Activated CD8-positive, alpha-beta T cell treated with anti-CD3 and anti-CD28 coated beads, Interleukin-2, amount 10 ng/mL, durations not matched to agents 7 days and 5 days (primary cell): ENCODE results near the gene GFOD2. TPM values are rescaled to one million over a fixed set of nuclear protein-coding genes. Genes with fewer than 3 reads are reported as not detected.

ENCODE experiments used
- ATAC-seq: fragments of 150-1000 bp; cut with Tn5 transposase; one replicate; pipeline ENCODE4 v1.10.0; 2021; ENCODE audit warnings: moderate library complexity
- CTCF ChIA-PET: fragments of 350-600 bp; sonication (Branson Sonifier 250); formaldehyde crosslinking; loops from one replicate; lab custom pipeline; 2021; ENCODE audit warnings: antibody characterized with exemption; lab: Charles Lee
- POLR2A ChIA-PET: fragments of 350-600 bp; sonication (Branson Sonifier 250); formaldehyde crosslinking; loops from one replicate; lab custom pipeline; 2021; ENCODE audit warnings: antibody characterized with exemption; lab: Charles Lee
- DNase-seq: peaks from one replicate; pipeline ENCODE4 v3.0.0-alpha.2; 2020
- H3K27ac Mint-ChIP-seq: one replicate; pipeline ENCODE4 v1.8.0; 2021; ENCODE audit warnings: mild to moderate bottlenecking, mixed read lengths
- H3K27me3 Mint-ChIP-seq: one replicate; pipeline ENCODE4 v1.8.0; 2021; ENCODE audit warnings: low read depth, mixed read lengths
- H3K36me3 Mint-ChIP-seq: one replicate; pipeline ENCODE4 v1.8.0; 2021; ENCODE audit warnings: low read depth, mixed read lengths
- H3K4me1 Mint-ChIP-seq: one replicate; pipeline ENCODE4 v1.8.0; 2021; ENCODE audit warnings: low read depth, mixed read lengths
- H3K4me3 Mint-ChIP-seq: one replicate; pipeline ENCODE4 v1.8.0; 2021; ENCODE audit warnings: mild to moderate bottlenecking, mixed read lengths
- H3K9me3 Mint-ChIP-seq: one replicate; pipeline ENCODE4 v1.8.0; 2022; ENCODE audit warnings: mixed read lengths; ENCODE audit not compliant: insufficient read depth
- total RNA-seq, 2 experiments: library from RNA; stranded (reverse); gene quantifications; one replicate each; pipeline ENCODE4 v1.2.3, GENCODE V29; 2021

Gene GFOD2
- total RNA-seq, 2 experiments from 2014 or later = 12.5 to 14.0 TPM

GRCh38 chr16:67661886-67662652, 57.0 kb downstream of the GFOD2 start:
- CTCF ChIA-PET = interaction anchor here (1.0 to 11.3 kb wide), 9 partner anchors 11 to 181 kb away, joined by 3 to 211 read pairs (median 10); partner anchors contain the start of genes ATP6V0D1 and CTCF
- POLR2A ChIA-PET = interaction anchor here (4.7 kb wide), 1 partner anchor 100 kb away, joined by 35 read pairs; the partner anchor contains the start of gene CTCF
- Mint-ChIP-seq H3K4me3 (peak overlapping the region; percentile 89), H3K36me3 (peaks cover 12% of the 10 kb centered on the region), H3K27ac (no peak overlapping the region), H3K4me1 (peaks cover 38% of the 10 kb centered on the region), H3K9me3 (no peaks in the 10 kb centered on the region), H3K27me3 (no peaks in the 10 kb centered on the region)
- ATAC-seq (no peak), DNase-seq (no peak)

GRCh38 chr16:67661101-67661761, 57.9 kb downstream of the GFOD2 start:
- DNase-seq = peak; percentile 52
- Mint-ChIP-seq H3K9me3 (no peaks in the 10 kb centered on the region), H3K4me1 (peaks cover 33% of the 10 kb centered on the region), H3K27ac (peak overlapping the region; percentile 86), H3K36me3 (peaks cover 12% of the 10 kb centered on the region), H3K27me3 (no peaks in the 10 kb centered on the region), H3K4me3 (peak overlapping the region; percentile 89)
- ChIA-PET POLR2A (interaction anchor here (2.5 to 5.2 kb wide), 3 partner anchors 13 to 119 kb away, joined by 7 to 71 read pairs (median 35); partner anchors contain the start of genes CARMIL2 and CTCF), CTCF (interaction anchor here (1.2 to 4.9 kb wide), 5 partner anchors 11 to 140 kb away, joined by 3 to 50 read pairs (median 30); partner anchors contain the start of gene CARMIL2)
- peak; percentile 2 for ATAC-seq

- DNase-seq (peak; percentile 98), ATAC-seq (peak; percentile 78)
- CTCF ChIA-PET = interaction anchor here (0.9 to 4.9 kb wide), 9 partner anchors 12 to 147 kb away, joined by 3 to 50 read pairs (median 7); partner anchors contain the start of genes CARMIL2 and CTCF
- peak within 1 kb of the TSS; percentile 89 for H3K4me3 Mint-ChIP-seq
- POLR2A ChIA-PET = interaction anchor here (0.9 to 5.2 kb wide), 11 partner anchors 13 to 419 kb away, joined by 3 to 71 read pairs (median 5); partner anchors contain the start of genes CARMIL2 and CTCF
- peaks cover 15% of the 10 kb centered on the region for H3K36me3 Mint-ChIP-seq
- no peaks in the 10 kb centered on the region for H3K27me3 Mint-ChIP-seq
- H3K27ac Mint-ChIP-seq = peak within 1 kb of the TSS; percentile 96
- H3K4me1 Mint-ChIP-seq = peaks cover 31% of the 10 kb centered on the region
- H3K9me3 Mint-ChIP-seq = no peaks in the 10 kb centered on the region
Observed at GRCh38 chr16:67660564-67661028, 58.5 kb downstream of the GFOD2 start, which contains the start of gene PARD6A. TSS of gene PARD6A (plus strand) at chr16:67660960. CDS start at chr16:67661039, 79 bp downstream.

- H3K9me3 Mint-ChIP-seq = no peaks in the 10 kb centered on the region
- peak within 1 kb of the TSS; percentile 96 for H3K27ac Mint-ChIP-seq
- peaks cover 19% of the 10 kb centered on the region for H3K36me3 Mint-ChIP-seq
- peak within 1 kb of the TSS; percentile 89 for H3K4me3 Mint-ChIP-seq
- ChIA-PET POLR2A (interaction anchor here (0.6 to 5.2 kb wide), 13 partner anchors 12 to 420 kb away, joined by 3 to 71 read pairs (median 4); partner anchors contain the start of genes CARMIL2, CTCF and SLC12A4), CTCF (interaction anchor here (0.9 to 4.9 kb wide), 9 partner anchors 8 to 146 kb away, joined by 3 to 50 read pairs (median 7); partner anchors contain the start of genes CARMIL2 and CTCF)
- peak; percentile 94 for DNase-seq
- H3K27me3 Mint-ChIP-seq = no peaks in the 10 kb centered on the region
- H3K4me1 Mint-ChIP-seq = peaks cover 30% of the 10 kb centered on the region
- peak; percentile 70 for ATAC-seq
Observed at GRCh38 chr16:67659675-67660563, 59.2 kb downstream of the GFOD2 start, which contains the start of gene ACD. TSS of gene ACD (minus strand) at chr16:67660260. CDS start at chr16:67660220, 40 bp downstream.

- no peaks in the 10 kb centered on the region for H3K9me3 Mint-ChIP-seq
- peak overlapping the region; percentile 89 for H3K4me3 Mint-ChIP-seq
- POLR2A ChIA-PET = interaction anchor here (0.6 to 5.2 kb wide), 6 partner anchors 11 to 178 kb away, joined by 3 to 71 read pairs (median 6); partner anchors contain the start of genes ATP6V0D1, CARMIL2 and CTCF
- peak overlapping the region; percentile 96 for H3K27ac Mint-ChIP-seq
- H3K4me1 Mint-ChIP-seq = peaks cover 25% of the 10 kb centered on the region
- H3K36me3 Mint-ChIP-seq = peaks cover 24% of the 10 kb centered on the region
- H3K27me3 Mint-ChIP-seq = no peaks in the 10 kb centered on the region
- ATAC-seq (no peak), DNase-seq (no peak)
- CTCF ChIA-PET = interaction anchor here (1.1 to 4.9 kb wide), 7 partner anchors 9 to 178 kb away, joined by 3 to 50 read pairs (median 19); partner anchors contain the start of genes ATP6V0D1, CARMIL2 and CTCF
Observed at GRCh38 chr16:67658849-67659674, 60.1 kb downstream of the GFOD2 start.

GRCh38 chr16:67657751-67658518, 61.2 kb downstream of the GFOD2 start:
- DNase-seq (no peak), ATAC-seq (no peak)
- peaks cover 26% of the 10 kb centered on the region for H3K36me3 Mint-ChIP-seq
- peaks cover 24% of the 10 kb centered on the region for H3K4me1 Mint-ChIP-seq
- H3K9me3 Mint-ChIP-seq = no peaks in the 10 kb centered on the region
- H3K27me3 Mint-ChIP-seq = no peaks in the 10 kb centered on the region
- POLR2A ChIA-PET = interaction anchor here (0.6 to 5.2 kb wide), 3 partner anchors 10 to 427 kb away, joined by 3 to 71 read pairs (median 35); partner anchors contain the start of genes CARMIL2 and CTCF
- H3K4me3 Mint-ChIP-seq = peak overlapping the region; percentile 89
- H3K27ac Mint-ChIP-seq = peak overlapping the region; percentile 12
- CTCF ChIA-PET = interaction anchor here (0.9 to 4.9 kb wide), 7 partner anchors 13 to 383 kb away, joined by 3 to 50 read pairs (median 19); partner anchors contain the start of genes ATP6V0D1, CARMIL2 and CTCF

- ChIA-PET POLR2A (interaction anchor here (4.7 to 5.2 kb wide), 2 partner anchors 9 to 95 kb away, joined by 35 to 71 read pairs; partner anchors contain the start of genes CARMIL2 and CTCF), CTCF (interaction anchor here (0.9 to 4.9 kb wide), 5 partner anchors 94 to 384 kb away, joined by 3 to 50 read pairs (median 19); partner anchors contain the start of gene CTCF)
- Mint-ChIP-seq H3K27ac (no peak overlapping the region), H3K4me1 (peaks cover 24% of the 10 kb centered on the region), H3K4me3 (no peak overlapping the region), H3K27me3 (no peaks in the 10 kb centered on the region), H3K36me3 (peaks cover 30% of the 10 kb centered on the region), H3K9me3 (no peaks in the 10 kb centered on the region)
- DNase-seq = no peak
- ATAC-seq = no peak
Observed at GRCh38 chr16:67657017-67657608, 62.0 kb downstream of the GFOD2 start.

GRCh38 chr16:67656344-67657016, 62.6 kb downstream of the GFOD2 start:
- Mint-ChIP-seq H3K4me3 (no peak overlapping the region), H3K27ac (no peak overlapping the region), H3K36me3 (peaks cover 35% of the 10 kb centered on the region), H3K9me3 (no peaks in the 10 kb centered on the region), H3K4me1 (peaks cover 23% of the 10 kb centered on the region), H3K27me3 (no peaks in the 10 kb centered on the region)
- no peak for ATAC-seq
- no peak for DNase-seq
- CTCF ChIA-PET = interaction anchor here (1.3 kb wide), 1 partner anchor 135 kb away, joined by 5 read pairs; no protein-coding TSS in a partner anchor
- POLR2A ChIA-PET = interaction anchor here (5.2 kb wide), 1 partner anchor 9 kb away, joined by 71 read pairs; the partner anchor contains the start of gene CARMIL2
